B cell (primary cell): ENCODE results near the gene ARHGAP11A. TPM values are rescaled to one million over a fixed set of nuclear protein-coding genes. Genes with fewer than 3 reads are reported as not detected.

Experiments used
- ATAC-seq: fragments of 200-7000 bp; cut with Tn5 transposase; one replicate; pipeline ENCODE4 v1.10.0; 2021; ENCODE audit warnings: low read depth, mild to moderate bottlenecking, moderate number of reproducible peaks, moderate library complexity
- CTCF ChIA-PET: fragments of 350-600 bp; sonication (Branson Sonifier 250); formaldehyde crosslinking; loops from one replicate; lab custom pipeline; 2021; ENCODE audit warnings: antibody characterized with exemption, inconsistent platforms; lab: Charles Lee
- POLR2A ChIA-PET: fragments of 350-600 bp; sonication (Branson Sonifier 250); formaldehyde crosslinking; loops from one replicate; lab custom pipeline; 2021; ENCODE audit warnings: antibody characterized with exemption; lab: Charles Lee
- DNase-seq: peaks from one replicate; pipeline ENCODE4 v3.0.0; 2013
- H2AFZ ChIP-seq: 2 replicates; pipeline ENCODE4 v1.6.1; 2012; ENCODE audit warnings: mild to moderate bottlenecking, low read depth, low read length; ENCODE audit not compliant: insufficient read depth, poor library complexity, severe bottlenecking
- H3K27ac ChIP-seq, 2 donors: 1 replicate in 1 of 2; 2 replicates in 1 of 2; pipeline ENCODE4 v1.5.1; 2012 to 2013; ENCODE audit warnings: low read length in 2 of 2, mild to moderate bottlenecking in 2 of 2, moderate library complexity in 1 of 2
- H3K27me3 ChIP-seq, 4 experiments: fragments of 200-600 bp in 1 of 4; sonication (generic) in 1 of 4; replicated peaks in 1 of 4; 1 replicate in 2 of 4; 2 replicates in 2 of 4; pipeline versions ENCODE4 v1.6.1 to v1.7.0; 2013 to 2016; ENCODE audit warnings: low read length in 3 of 4, mild to moderate bottlenecking in 2 of 4, mixed read lengths in 1 of 4, moderate library complexity in 1 of 4; ENCODE audit not compliant: insufficient read depth in 4 of 4, control insufficient read depth in 3 of 4; ENCODE audit errors: control extremely low read depth in 1 of 4
- H3K36me3 ChIP-seq, 2 experiments: replicated peaks in 1 of 2; 1 replicate in 1 of 2; 2 replicates in 1 of 2; pipeline versions ENCODE4 v1.6.1 to v1.7.1; 2013; ENCODE audit warnings: low read length in 1 of 2; ENCODE audit not compliant: insufficient read depth in 2 of 2, control insufficient read depth in 1 of 2; ENCODE audit errors: control extremely low read depth in 1 of 2, extremely low read depth in 1 of 2
- H3K4me1 ChIP-seq, 2 donors: fragments of 200-600 bp in 1 of 2; sonication (generic) in 1 of 2; 1 replicate in 1 of 2; 2 replicates in 1 of 2; pipeline versions ENCODE4 v1.5.1 to v1.6.1; 2013 to 2017; ENCODE audit warnings: low read length in 2 of 2; ENCODE audit not compliant: control insufficient read depth in 2 of 2, insufficient read depth in 2 of 2
- H3K4me2 ChIP-seq: replicated peaks from 2 replicates; pipeline ENCODE3; 2012; ENCODE audit warnings: mild to moderate bottlenecking, low read depth, low read length; ENCODE audit not compliant: poor library complexity, severe bottlenecking
- H3K4me3 ChIP-seq, 5 experiments: fragments of 200-600 bp in 1 of 5; sonication (generic) in 1 of 5; 1 replicate in 3 of 5; 2 replicates in 2 of 5; pipeline versions ENCODE4 v1.5.1 to v1.7.0; 2011 to 2016; ENCODE audit warnings: low read length in 4 of 5, mild to moderate bottlenecking in 4 of 5, low read depth in 2 of 5, control low read depth in 1 of 5, moderate library complexity in 1 of 5; ENCODE audit not compliant: insufficient read depth in 1 of 5; ENCODE audit errors: control extremely low read depth in 1 of 5, extremely low read depth in 1 of 5
- H3K79me2 ChIP-seq: fragments of 200-600 bp; sonication (generic); one replicate; pipeline ENCODE4 v1.6.0; 2016; ENCODE audit warnings: low read length; ENCODE audit not compliant: control insufficient read depth, insufficient read depth
- H3K9ac ChIP-seq: fragments of 200-600 bp; sonication (generic); 2 replicates; pipeline ENCODE4 v1.6.1; 2017; ENCODE audit warnings: mild to moderate bottlenecking, low read length, moderate library complexity
- H3K9me3 ChIP-seq, 3 donors: one replicate each; pipeline versions ENCODE4 v1.6.1 to v1.7.1; 2013; ENCODE audit warnings: low read length in 2 of 3; ENCODE audit not compliant: control insufficient read depth in 2 of 3, insufficient read depth in 1 of 3; ENCODE audit errors: control extremely low read depth in 1 of 3
- H4K20me1 ChIP-seq: 2 replicates; pipeline ENCODE4 v1.6.0; 2012; ENCODE audit warnings: mild to moderate bottlenecking, low read length; ENCODE audit not compliant: insufficient read depth, control insufficient read depth, poor library complexity, severe bottlenecking
- H3K27ac Mint-ChIP-seq: one replicate; pipeline ENCODE4 v1.8.0; 2021; ENCODE audit warnings: mixed read lengths
- H3K27me3 Mint-ChIP-seq: one replicate; pipeline ENCODE4 v1.8.0; 2021; ENCODE audit warnings: mixed read lengths
- H3K4me1 Mint-ChIP-seq: one replicate; pipeline ENCODE4 v1.8.0; 2021; ENCODE audit warnings: mixed read lengths
- H3K4me3 Mint-ChIP-seq: one replicate; pipeline ENCODE4 v1.8.0; 2021; ENCODE audit warnings: mixed read lengths
- H3K9me3 Mint-ChIP-seq: one replicate; pipeline ENCODE4 v1.8.0; 2022; ENCODE audit warnings: mixed read lengths; ENCODE audit not compliant: insufficient read depth
- CTCF ChIP-seq: fragments of 200-600 bp; IDR thresholded peaks from one replicate; pipeline ENCODE4 v1.8.0; 2022; ENCODE audit warnings: antibody characterized with exemption, mild to moderate bottlenecking
- EZH2 ChIP-seq: IDR thresholded peaks from 2 replicates; pipeline ENCODE4 v1.6.1; 2012; ENCODE audit warnings: borderline replicate concordance, low read depth, mild to moderate bottlenecking, moderate library complexity, low read length; ENCODE audit not compliant: insufficient read depth, poor library complexity, severe bottlenecking
- WGBS: methylation state at CpG from one replicate; pipeline ENCODE4 v1.1.5; 2013; ENCODE audit warnings: missing lambda C conversion rate; ENCODE audit not compliant: insufficient coverage; 5-methylcytosine and 5-hydroxymethylcytosine counted together
- intact Hi-C: fragments of 100-400 bp; cut with micrococcal nuclease; formaldehyde crosslinking; loops from one replicate; pipeline ENCODE4 v1.10.0; 2022
- polyA plus RNA-seq: library from polyadenylated mRNA; depleted of rRNA; stranded (reverse); fragments of >200 nt; gene quantifications from 2 replicates; pipeline ENCODE4 v1.2.3, GENCODE V29; 2012
- total RNA-seq, 2 donors: library from RNA; stranded (reverse); fragments of 120-200 nt in 1 of 2; gene quantifications; 1 replicate in 1 of 2; 2 replicates in 1 of 2; pipeline versions ENCODE4 v1.2.3 to v1.2.4, GENCODE V29; 2013 to 2022

Gene ARHGAP11A
- total and polyA plus RNA-seq, 2 donors (not counting 1 experiment from before 2014, with no cell fraction given): 0.51 to 3.3 TPM

- no peaks in the 10 kb centered on the region for H3K9me3 ChIP-seq
- H2AFZ ChIP-seq: no peak overlapping the region
- H3K36me3 ChIP-seq: no peaks in the 10 kb centered on the region
- 70% methylated on average over 3 of the region's 5 CpGs for WGBS
- H3K79me2 ChIP-seq: no peaks in the 10 kb centered on the region
- ATAC-seq: no peak
- Mint-ChIP-seq H3K27ac (no peak overlapping the region), H3K4me1 (no peaks in the 10 kb centered on the region), H3K9me3 (no peaks in the 10 kb centered on the region), H3K27me3 (no peaks in the 10 kb centered on the region), H3K4me3 (no peak overlapping the region)
- TF ChIP-seq CTCF (no peak), EZH2 (no peak)
- H3K4me3 ChIP-seq: no peak overlapping the region
- H4K20me1 ChIP-seq: no peaks in the 10 kb centered on the region
- H3K4me1 ChIP-seq: no peaks in the 10 kb centered on the region
- H3K4me2 ChIP-seq: no peak overlapping the region
- CTCF ChIA-PET: interaction anchor here (1.0 to 1.5 kb wide), 2 partner anchors 10 to 266 kb away, joined by 3 to 7 read pairs; no protein-coding TSS in a partner anchor
- POLR2A ChIA-PET: no interaction called here
- no peak for DNase-seq
- intact Hi-C loops: loop anchor here (10.0 kb wide), 1 partner anchor 175 kb away; no protein-coding TSS in a partner anchor
- H3K9ac ChIP-seq: no peak overlapping the region
- H3K27me3 ChIP-seq: no peaks in the 10 kb centered on the region
- H3K27ac ChIP-seq: no peak overlapping the region
Measured at GRCh38 chr15:32669896-32670611, 54.8 kb downstream of the ARHGAP11A start.

- Mint-ChIP-seq H3K9me3 (no peaks in the 10 kb centered on the region), H3K4me3 (no peak overlapping the region), H3K4me1 (no peaks in the 10 kb centered on the region), H3K27ac (no peak overlapping the region), H3K27me3 (no peaks in the 10 kb centered on the region)
- Histone ChIP-seq H2AFZ (no peak overlapping the region), H3K9ac (no peak overlapping the region), H3K4me2 (no peak overlapping the region), H3K4me1 (no peaks in the 10 kb centered on the region), H3K27me3 (no peaks in the 10 kb centered on the region), H3K36me3 (no peaks in the 10 kb centered on the region), H3K79me2 (no peaks in the 10 kb centered on the region), H3K9me3 (no peaks in the 10 kb centered on the region), H3K4me3 (no peak overlapping the region), H3K27ac (no peak overlapping the region), H4K20me1 (no peaks in the 10 kb centered on the region)
- ChIA-PET CTCF (no interaction called here), POLR2A (no interaction called here)
- WGBS: no CpG with 5 or more reads among the region's 3 CpGs
- intact Hi-C loops: no loop called here
- DNase-seq (no peak), ATAC-seq (no peak)
- TF ChIP-seq CTCF: no peak
Measured at GRCh38 chr15:32670623-32671022, 55.3 kb downstream of the ARHGAP11A start.
